ENCODE data around the gene PTP4A2. TPM values are rescaled to one million over a fixed set of nuclear protein-coding genes. Genes with fewer than 3 reads are reported as not detected.

Gene PTP4A2
- total and polyA plus RNA-seq, 2 of the 8 experiments (the other 6 are each of a cell fraction or from before 2014, with no cell fraction given): 87.4 to 214 TPM

DNA sequence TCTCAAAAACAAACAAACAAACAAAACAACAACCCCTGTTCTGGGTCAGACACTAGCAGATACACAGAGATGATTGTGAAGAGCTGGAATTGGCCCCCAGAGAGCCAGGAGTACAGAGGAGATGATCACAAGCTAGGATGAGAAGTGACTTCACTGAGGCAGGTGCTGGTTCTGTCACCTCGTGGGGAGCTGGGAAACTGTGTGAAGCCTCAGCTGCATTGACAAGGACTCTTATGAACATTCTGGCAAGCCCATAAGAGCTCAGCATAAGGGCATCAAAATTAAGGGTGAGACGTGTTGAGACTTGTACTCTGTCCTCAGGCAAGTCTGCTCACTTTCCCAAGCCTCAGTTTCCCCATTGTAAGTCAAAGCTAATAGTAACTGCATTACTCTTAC lies 14.7 kb upstream of the PTP4A2 start:
- TF ChIP-seq SIRT6 (IDR thresholded peaks at IDR 0.05; ENCODE audit: low read length) (no peak), CBX8 (IDR thresholded peaks at IDR 0.05; ENCODE audit: borderline replicate concordance, low read depth, low read length) (no peak), RXRA (IDR thresholded peaks at IDR 0.05; ENCODE audit: insufficient read depth, low read depth, low read length) (no peak), EP300 (IDR thresholded peaks at IDR 0.05; ENCODE audit: borderline replicate concordance in 1 of 2, low read depth in 2 of 2, low read length in 2 of 2) (no peak), BACH1 (IDR thresholded peaks at IDR 0.05; ENCODE audit: low read length) (no peak)

More for the DNA sequence above, 14.7 kb upstream of the PTP4A2 start:
- H2BK20ac ChIP-seq (ENCODE audit: low read length): 0 out of 2 replicates have a peak overlapping the region, but pooled peaks have one; percentile 43
- H3K56ac ChIP-seq (replicated peaks; ENCODE audit: insufficient read length, low read depth, low read length): no peak overlapping the region
- no peak overlapping the region for H2BK5ac ChIP-seq (ENCODE audit: low read depth, low read length)
- FAIRE-seq (no peak), DNase-seq (ENCODE audit: low read depth in 1 of 2, low spot score in 2 of 2) (no peak)
- no peak overlapping the region for H3K18ac ChIP-seq (ENCODE audit: extremely low read depth, low read length)
- H3K79me1 ChIP-seq (ENCODE audit: low read depth, low read length): no peaks in the 10 kb centered on the region
- no peak overlapping the region for H3K27ac ChIP-seq (ENCODE audit: low read depth, low read length)
- no peak overlapping the region for H3K4ac ChIP-seq (replicated peaks; ENCODE audit: insufficient read length, low read depth, low read length)
- H2AFZ ChIP-seq (ENCODE audit: low read length): no peak overlapping the region
- H3K9me3 ChIP-seq (ENCODE audit: insufficient read depth in 2 of 2, low read depth in 1 of 2, low read length in 1 of 2): no peaks in the 10 kb centered on the region
- H2BK120ac ChIP-seq (replicated peaks; ENCODE audit: low read depth, low read length): no peak overlapping the region
- no peak overlapping the region for H3K14ac ChIP-seq (ENCODE audit: insufficient read length)
- peak overlapping the region; percentile 52 for H4K91ac ChIP-seq (replicated peaks; ENCODE audit: insufficient read length, low read length)
- H3K9ac ChIP-seq (replicated peaks in 1 of 4; ENCODE audit: extremely low read depth in 1 of 4, low read depth in 3 of 4, low read length in 3 of 4): no peak overlapping the region
- H3K23ac ChIP-seq (ENCODE audit: insufficient read length): no peak overlapping the region
- WGBS, 2 experiments (ENCODE audit: extremely low coverage in 1 of 2, insufficient coverage in 1 of 2, insufficient read length in 1 of 2, insufficient replicate concordance in 2 of 2, low coverage in 1 of 2, low lambda C conversion rate in 2 of 2, missing lambda C conversion rate in 1 of 2): 85% methylated on average over 2 of the region's 2 CpGs; no CpG with 5 or more reads in 1 of the 2 experiments
- ChIA-PET POLR2A (ENCODE audit: partially characterized antibody) (interaction anchor here (0.8 to 5.8 kb wide), 9 partner anchors 9 to 143 kb away, joined by 3 to 61 read pairs (median 5); partner anchors contain the start of gene PTP4A2), CTCF (ENCODE audit: partially characterized antibody) (interaction anchor here (0.7 to 2.5 kb wide), 9 partner anchors 10 to 186 kb away, joined by 3 to 12 read pairs (median 6); partner anchors contain the start of genes PTP4A2 and SPOCD1)
- H2BK12ac ChIP-seq (ENCODE audit: low read depth, low read length): 0 out of 2 replicates have a peak overlapping the region, but pooled peaks have one; percentile 12
- peak overlapping the region; percentile 56; the same call in 1 of the 2 replicates for H2AK5ac ChIP-seq (ENCODE audit: low read depth, low read length)
- no peaks in the 10 kb centered on the region for H3K79me2 ChIP-seq (ENCODE audit: control insufficient read depth in 1 of 2, insufficient read depth in 2 of 2, low read length in 2 of 2)
- H4K8ac ChIP-seq (ENCODE audit: extremely low read depth, insufficient read depth, low read length): no peak overlapping the region
- peak overlapping the region; percentile 99 for H2BK15ac ChIP-seq (ENCODE audit: low read length)
- no peak overlapping the region for H3K4me3 ChIP-seq (ENCODE audit: extremely low read depth in 1 of 4, insufficient read depth in 2 of 4, low read depth in 3 of 4, low read length in 4 of 4)
- H4K20me1 ChIP-seq (replicated peaks in 1 of 2; ENCODE audit: control insufficient read depth in 1 of 2, insufficient read depth in 2 of 2, low read length in 2 of 2): no peaks in the 10 kb centered on the region
- H3K23me2 ChIP-seq (ENCODE audit: low read depth, low read length): no peaks in the 10 kb centered on the region; the same call in 1 of the 2 replicates
- H3K36me3 ChIP-seq (ENCODE audit: control insufficient read depth in 2 of 4, insufficient read depth in 4 of 4, low read length in 3 of 4): no peaks in the 10 kb centered on the region
- no peak overlapping the region for H3K4me2 ChIP-seq (ENCODE audit: insufficient read depth in 1 of 2, low read depth in 2 of 2, low read length in 2 of 2)
- H3K27me3 ChIP-seq (replicated peaks in 1 of 4; ENCODE audit: control insufficient read depth in 3 of 4, extremely low read depth in 1 of 4, insufficient read depth in 3 of 4, low read length in 3 of 4): no peaks in the 10 kb centered on the region
- no peak overlapping the region for H4K5ac ChIP-seq (ENCODE audit: insufficient read length, low read depth, low read length)
- H3K4me1 ChIP-seq (replicated peaks in 1 of 4; ENCODE audit: control insufficient read depth in 3 of 4, insufficient read depth in 4 of 4, low read length in 3 of 4): peaks cover 7 to 19% (median 12%) of the 10 kb centered on the region in 4 experiments; a peak in 6 of 7 replicates
